Mesodermal cell (in vitro differentiated cells): ENCODE data around the gene BLVRA.
"Not testable (repeated sequence)": the region's sequence is repeated elsewhere in the genome, so short reads cannot be mapped to it uniquely, and the experiment has no call there.

Experiments
- H3K27ac ChIP-seq: 2 replicates; pipeline ENCODE4 v1.7.0; 2013; ENCODE audit warnings: mild to moderate bottlenecking, low read depth, low read length, moderate library complexity; ENCODE audit not compliant: severe bottlenecking
- H3K36me3 ChIP-seq: 2 replicates; pipeline ENCODE4 v1.7.1; 2013; ENCODE audit warnings: mild to moderate bottlenecking, low read length, moderate library complexity; ENCODE audit not compliant: control insufficient read depth, insufficient read depth
- H3K4me1 ChIP-seq: one replicate; pipeline ENCODE4 v1.7.1; 2013; ENCODE audit warnings: mild to moderate bottlenecking, low read length; ENCODE audit not compliant: insufficient read depth, control insufficient read depth, poor library complexity, severe bottlenecking
- H3K4me3 ChIP-seq: 2 replicates; pipeline ENCODE4 v1.7.0; 2013; ENCODE audit warnings: low read length, control low read depth, mild to moderate bottlenecking; ENCODE audit not compliant: insufficient read depth, poor library complexity, severe bottlenecking; ENCODE audit errors: extremely low read depth
- H3K9me3 ChIP-seq: 2 replicates; pipeline ENCODE4 v1.7.1; 2013; ENCODE audit warnings: mild to moderate bottlenecking, low read length, moderate library complexity; ENCODE audit not compliant: control insufficient read depth
- WGBS, 2 experiments: methylation state at CpG; one replicate each; pipeline ENCODE4 v1.1.5; 2013; ENCODE audit warnings: missing lambda C conversion rate in 2 of 2; ENCODE audit not compliant: insufficient coverage in 2 of 2; 5-methylcytosine and 5-hydroxymethylcytosine counted together

BLVRA gene

DNA sequence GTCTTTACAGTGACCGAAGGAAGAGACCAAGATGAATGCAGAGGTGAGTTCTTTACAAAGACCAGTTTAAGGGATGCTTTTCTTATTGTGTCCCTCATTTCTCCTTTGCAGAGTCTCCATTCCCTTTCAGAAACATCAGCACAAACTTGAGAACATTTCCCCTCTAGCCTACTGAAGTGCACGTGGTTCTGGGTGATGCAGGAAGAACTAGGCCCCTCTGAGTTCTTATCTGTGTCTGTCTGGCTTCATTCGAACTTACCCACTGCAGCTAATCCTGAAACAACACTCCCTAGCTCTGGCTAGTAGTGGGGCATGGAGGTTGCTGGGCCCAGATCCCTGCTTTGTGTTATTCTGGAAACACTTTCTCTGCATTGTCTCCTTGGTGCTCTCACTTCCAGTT lies 12.6 kb downstream of the BLVRA start:
- no peaks in the 10 kb centered on the region for H3K36me3 ChIP-seq
- no peaks in the 10 kb centered on the region for H3K4me1 ChIP-seq
- 70 to 80% methylated on average over 2 of the region's 3 CpGs for WGBS, 2 experiments
- H3K27ac ChIP-seq = no peak overlapping the region
- H3K9me3 ChIP-seq = no peaks in the 10 kb centered on the region
- no peak overlapping the region for H3K4me3 ChIP-seq

DNA sequence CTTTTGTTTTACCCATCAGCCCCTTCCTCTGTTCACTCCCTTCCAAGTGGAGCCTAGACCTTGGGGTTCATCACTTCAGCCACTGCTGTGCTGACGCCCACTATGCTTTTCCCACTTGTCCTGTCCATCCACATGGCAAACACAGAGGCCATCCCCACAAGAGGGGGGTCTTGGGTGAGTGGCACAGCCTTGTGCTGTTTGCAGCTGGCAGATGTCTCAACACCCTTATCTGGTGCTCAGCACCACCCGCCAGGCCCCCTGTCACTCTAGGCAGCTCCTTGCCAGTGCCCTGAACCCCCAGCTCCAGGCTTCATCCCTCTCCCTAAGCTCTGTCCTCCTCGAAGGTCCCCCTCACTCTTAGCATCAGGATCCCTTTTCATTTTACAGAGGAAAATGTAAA lies 13.1 kb downstream of the BLVRA start:
- no peaks in the 10 kb centered on the region for H3K9me3 ChIP-seq
- H3K36me3 ChIP-seq = no peaks in the 10 kb centered on the region
- H3K4me3 ChIP-seq = no peak overlapping the region
- no peak overlapping the region for H3K27ac ChIP-seq
- no peaks in the 10 kb centered on the region for H3K4me1 ChIP-seq
- 79 to 81% methylated on average over 2 to 3 of the region's 3 CpGs for WGBS, 2 experiments

DNA sequence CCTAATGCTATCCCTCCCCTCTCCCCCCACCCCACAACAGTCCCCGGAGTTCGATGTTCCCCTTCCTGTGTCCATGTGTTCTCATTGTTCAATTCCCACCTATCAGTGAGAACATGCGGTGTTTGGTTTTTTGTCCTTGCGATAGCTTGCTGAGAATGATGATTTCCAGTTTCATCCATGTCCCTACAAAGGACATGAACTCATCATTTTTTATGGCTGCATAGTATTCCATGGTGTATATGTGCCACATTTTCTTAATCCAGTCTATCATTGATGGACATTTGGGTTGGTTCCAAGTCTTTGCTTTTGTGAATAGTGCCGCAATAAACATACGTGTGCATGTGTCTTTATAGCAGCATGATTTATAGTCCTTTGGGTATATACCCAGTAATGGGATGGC lies 14.8 kb downstream of the BLVRA start:
- H3K4me3 ChIP-seq, H3K9me3 ChIP-seq, H3K27ac ChIP-seq, H3K36me3 ChIP-seq, H3K4me1 ChIP-seq: not testable (repeated sequence)
- 100% methylated on average over 2 of the region's 6 CpGs for WGBS, 2 experiments

DNA sequence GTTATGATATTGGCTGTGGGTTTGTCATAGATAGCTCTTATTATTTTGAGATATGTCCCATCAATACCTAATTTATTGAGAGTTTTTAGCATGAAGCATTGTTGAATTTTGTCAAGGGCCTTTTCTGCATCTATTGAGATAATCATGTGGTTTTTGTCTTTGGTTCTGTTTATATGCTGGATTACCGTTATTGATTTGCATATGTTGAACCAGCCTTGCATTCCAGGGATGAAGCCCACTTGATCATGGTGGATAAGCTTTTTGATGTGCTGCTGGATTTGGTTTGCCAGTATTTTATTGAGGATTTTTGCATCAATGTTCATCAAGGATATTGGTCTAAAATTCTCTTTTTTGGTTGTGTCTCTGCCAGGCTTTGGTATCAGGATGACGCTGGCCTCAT lies 16.8 kb downstream of the BLVRA start:
- not testable (repeated sequence) for H3K36me3 ChIP-seq, H3K4me1 ChIP-seq, H3K27ac ChIP-seq, H3K9me3 ChIP-seq, H3K4me3 ChIP-seq
- WGBS, 2 experiments = 100% methylated on average over 1 of the region's 2 CpGs; no CpG with 5 or more reads in 1 of the 2 experiments

DNA sequence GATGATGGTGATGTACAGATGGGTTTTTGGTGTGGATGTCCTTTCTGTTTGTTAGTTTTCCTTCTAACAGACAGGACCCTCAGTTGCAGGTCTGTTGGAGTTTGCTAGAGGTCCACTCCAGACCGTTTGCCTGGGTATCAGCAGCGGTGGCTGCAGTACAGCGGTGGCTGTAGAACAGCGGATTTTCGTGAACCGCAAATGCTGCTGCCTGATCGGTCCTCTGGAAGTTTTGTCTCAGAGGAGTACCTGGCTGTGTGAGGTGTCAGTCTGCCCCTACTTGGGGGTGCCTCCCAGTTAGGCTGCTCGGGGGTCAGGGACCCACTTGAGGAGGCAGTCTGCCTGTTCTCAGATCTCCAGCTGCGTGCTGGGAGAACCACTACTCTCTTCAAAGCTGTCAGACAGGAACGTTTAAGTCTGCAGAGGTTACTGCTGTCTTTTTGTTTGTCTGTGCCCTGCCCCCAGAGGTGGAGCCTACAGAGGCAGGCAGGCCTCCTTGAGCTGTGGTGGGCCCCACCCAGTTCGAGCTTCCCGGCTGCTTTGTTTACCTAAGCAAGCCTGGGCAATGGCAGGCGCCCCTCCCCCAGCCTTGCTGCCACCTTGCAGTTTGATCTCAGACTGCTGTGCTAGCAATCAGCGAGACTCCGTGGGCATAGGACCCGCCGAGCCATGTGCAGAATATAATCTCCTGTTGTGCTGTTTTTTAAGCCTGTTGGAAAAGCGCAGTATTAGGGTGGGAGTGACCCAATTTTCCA lies 20.0 kb downstream of the BLVRA start:
- WGBS, 2 experiments = 85 to 89% methylated on average over 8 to 11 of the region's 18 CpGs
- not testable (repeated sequence) for H3K9me3 ChIP-seq, H3K36me3 ChIP-seq, H3K27ac ChIP-seq, H3K4me1 ChIP-seq, H3K4me3 ChIP-seq

DNA sequence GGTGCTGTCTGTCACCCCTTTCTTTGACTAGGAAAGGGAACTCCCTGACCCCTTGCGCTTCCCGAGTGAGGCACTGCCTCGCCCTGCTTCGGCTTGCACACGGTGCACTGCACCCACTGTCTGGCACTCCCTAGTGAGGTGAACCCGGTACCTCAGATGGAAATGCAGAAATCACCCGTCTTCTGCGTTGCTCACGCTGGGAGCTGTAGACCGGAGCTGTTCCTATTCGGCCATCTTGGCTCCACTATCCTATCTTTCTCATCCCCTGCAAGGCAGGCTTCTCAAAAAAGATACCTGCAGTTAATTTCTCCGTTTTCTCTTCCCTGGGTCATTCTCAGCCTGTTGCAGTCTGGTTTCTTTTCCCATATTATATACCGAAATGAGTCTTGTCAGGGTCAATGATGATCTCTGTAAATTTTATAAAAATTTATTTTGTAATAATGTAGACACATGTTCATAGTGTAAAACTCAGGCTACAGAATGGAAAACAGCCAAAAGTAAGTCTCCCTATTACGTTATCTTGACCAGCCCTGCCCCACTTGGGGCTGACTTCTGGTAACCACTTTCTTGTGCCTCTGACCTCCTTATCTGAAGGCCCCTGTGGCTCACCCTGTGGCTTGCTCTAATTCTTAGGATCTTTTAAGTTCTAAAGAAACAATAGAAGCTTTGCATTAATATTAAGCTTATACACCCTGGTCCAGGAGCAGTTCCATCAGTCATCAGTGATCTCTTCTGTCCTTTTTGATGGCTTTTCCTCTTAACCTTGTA lies 20.7 kb downstream of the BLVRA start:
- peaks cover 8% of the 10 kb centered on the region for H3K4me1 ChIP-seq
- no peaks in the 10 kb centered on the region for H3K9me3 ChIP-seq
- no peak overlapping the region for H3K27ac ChIP-seq
- 96 to 98% methylated on average over 12 of the region's 14 CpGs for WGBS, 2 experiments
- H3K4me3 ChIP-seq = no peak overlapping the region
- H3K36me3 ChIP-seq = no peaks in the 10 kb centered on the region

DNA sequence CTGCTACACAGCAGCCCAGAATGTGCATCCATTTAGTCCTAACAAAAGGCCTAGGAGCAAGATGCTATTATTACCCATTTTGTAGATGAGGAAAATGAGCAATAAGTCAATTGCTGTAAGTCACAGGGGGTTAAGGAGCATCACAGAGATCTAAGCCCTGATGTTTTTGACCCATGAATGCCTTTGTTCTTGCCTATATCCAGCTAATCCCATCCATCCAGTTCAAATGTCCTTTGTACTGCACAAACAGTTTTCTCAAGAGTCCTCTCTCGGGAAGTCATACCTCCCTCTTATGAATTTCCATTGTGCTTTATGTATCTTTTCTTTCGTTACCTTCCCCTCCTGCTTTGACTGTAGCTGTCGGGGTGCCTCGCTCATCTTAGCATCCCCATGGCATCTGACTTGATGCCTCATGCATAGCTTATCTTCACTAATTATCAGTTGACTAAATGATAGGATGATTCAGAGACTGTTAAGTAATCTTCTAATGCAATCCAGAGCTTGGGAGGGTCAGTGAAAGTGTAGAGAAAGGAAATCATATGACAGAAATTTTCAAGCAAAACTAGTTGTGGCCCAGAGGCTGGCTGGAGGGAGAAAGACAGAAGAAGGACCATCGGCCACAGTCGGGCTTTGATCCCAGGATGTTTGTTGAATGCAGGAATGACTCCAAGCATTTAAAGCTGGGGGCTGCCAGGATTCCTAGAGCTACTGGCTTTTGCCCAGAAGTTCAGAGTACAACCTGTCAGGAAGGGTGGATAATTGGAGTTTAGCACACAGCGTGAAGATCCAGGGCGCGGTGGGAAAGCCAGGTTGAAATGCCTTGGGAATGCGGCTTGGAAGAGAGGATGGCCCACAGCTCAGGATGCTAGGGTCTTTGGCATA lies 23.5 kb downstream of the BLVRA start:
- Histone ChIP-seq H3K4me3 (no peak overlapping the region), H3K4me1 (peaks cover 12% of the 10 kb centered on the region), H3K9me3 (no peaks in the 10 kb centered on the region), H3K36me3 (no peaks in the 10 kb centered on the region), H3K27ac (peak overlapping the region; percentile 41)
- 95% methylated on average over 7 to 9 of the region's 10 CpGs for WGBS, 2 experiments

DNA sequence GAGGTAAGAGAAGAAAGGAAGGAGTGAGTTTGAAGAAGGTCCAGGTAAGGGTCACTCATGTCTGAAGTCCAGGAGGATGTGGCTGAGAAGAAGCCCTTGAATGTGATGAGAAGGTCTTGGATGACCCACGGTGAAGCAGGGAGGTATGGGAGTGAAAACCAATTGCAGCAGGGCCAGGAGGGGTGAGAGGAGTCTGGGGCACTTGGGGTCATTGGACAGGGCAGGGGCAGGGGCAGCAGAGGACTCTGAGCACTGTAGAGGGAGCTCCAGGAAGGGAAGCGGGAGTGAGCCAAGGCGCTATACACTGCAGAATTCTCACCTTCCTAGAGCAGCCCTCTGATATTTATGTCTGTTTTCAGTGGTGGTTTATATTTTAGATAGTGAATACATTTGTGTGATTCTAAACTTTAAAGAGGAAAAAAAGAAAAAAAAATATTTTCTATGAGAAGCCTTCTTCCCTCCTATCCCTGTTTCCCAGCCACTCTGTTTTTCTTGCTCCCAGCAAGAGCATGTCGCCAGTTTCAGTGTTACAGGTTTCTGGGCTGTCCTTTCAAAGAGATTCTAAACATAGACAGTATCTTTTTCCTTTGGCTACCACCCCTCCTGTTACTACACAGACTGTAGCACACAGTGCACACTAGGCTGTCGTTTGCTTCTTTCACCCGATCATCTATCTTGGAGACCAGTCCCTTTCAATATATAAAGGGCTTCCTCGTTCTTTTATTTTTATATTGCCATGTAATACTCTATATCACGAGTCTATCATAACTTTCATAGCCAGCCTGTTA lies 24.5 kb downstream of the BLVRA start:
- Histone ChIP-seq H3K27ac (no peak overlapping the region), H3K4me1 (peaks cover 12% of the 10 kb centered on the region), H3K9me3 (no peaks in the 10 kb centered on the region), H3K36me3 (no peaks in the 10 kb centered on the region), H3K4me3 (no peak overlapping the region)
- 90 to 94% methylated on average over 4 to 5 of the region's 8 CpGs for WGBS, 2 experiments

DNA sequence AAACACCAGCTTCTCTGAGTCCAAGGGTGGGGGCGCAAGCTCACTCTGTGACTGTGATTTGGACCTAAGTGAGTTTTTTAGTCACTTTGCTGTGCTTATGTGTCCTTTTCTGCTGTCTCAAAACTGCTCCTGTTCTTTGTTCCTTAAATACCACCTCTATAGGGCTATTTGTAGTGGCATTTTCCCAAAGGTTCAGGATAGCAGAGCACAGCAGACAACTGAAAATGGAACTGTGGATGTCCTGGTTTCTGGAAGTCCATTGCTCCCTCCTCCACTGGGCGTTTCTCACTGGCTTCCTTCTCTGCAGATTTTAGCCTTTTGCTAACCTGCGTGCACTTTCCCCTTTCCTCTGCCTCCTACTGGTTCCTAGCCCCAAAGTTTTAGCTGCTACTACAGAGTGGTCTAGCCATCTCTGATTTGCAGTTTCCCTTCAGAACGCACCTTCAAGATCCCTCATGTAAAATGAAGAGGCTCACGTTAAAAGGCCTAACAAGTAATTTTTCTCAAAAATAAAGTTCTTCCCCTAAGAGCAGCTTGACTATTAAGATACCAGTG lies 25.6 kb downstream of the BLVRA start:
- 91 to 92% methylated on average over 3 to 5 of the region's 5 CpGs for WGBS, 2 experiments
- no peak overlapping the region for H3K27ac ChIP-seq
- no peaks in the 10 kb centered on the region for H3K36me3 ChIP-seq
- no peak overlapping the region for H3K4me3 ChIP-seq
- no peaks in the 10 kb centered on the region for H3K9me3 ChIP-seq
- H3K4me1 ChIP-seq = peaks cover 12% of the 10 kb centered on the region

DNA sequence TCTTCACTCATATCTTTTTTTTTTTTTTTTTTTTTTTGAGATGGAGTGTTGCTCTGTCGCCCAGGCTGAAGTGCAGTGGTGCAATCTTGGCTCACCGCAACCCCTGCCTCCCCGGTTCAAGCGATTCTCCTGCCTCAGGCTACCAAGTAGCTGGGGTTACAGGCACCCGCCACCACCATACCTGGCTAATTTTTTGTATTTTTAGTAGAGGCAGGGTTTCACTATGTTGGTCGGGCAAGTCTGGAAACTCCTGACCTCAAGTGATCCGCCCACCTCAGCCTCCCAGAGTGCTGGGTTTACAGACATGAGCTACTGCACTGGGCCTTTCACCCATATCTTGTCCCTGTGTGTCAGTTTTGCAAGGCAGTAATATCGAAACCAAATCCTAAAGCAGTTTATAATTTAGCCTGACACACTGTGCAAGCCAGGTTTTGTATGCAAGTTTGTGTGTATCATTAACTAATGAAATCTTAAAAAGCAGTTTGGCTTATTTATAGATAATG lies 26.2 kb downstream of the BLVRA start:
- Histone ChIP-seq H3K4me1 (peaks cover 12% of the 10 kb centered on the region), H3K27ac (peak overlapping the region; percentile 74)
- H3K4me3 ChIP-seq, H3K9me3 ChIP-seq, H3K36me3 ChIP-seq: not testable (repeated sequence)
- WGBS, 2 experiments = 73% methylated on average over 5 of the region's 8 CpGs; no CpG with 5 or more reads in 1 of the 2 experiments
